HepG2 (cell line): Measurements from ENCODE around the gene ATP2A3. TPM values are rescaled to one million over a fixed set of nuclear protein-coding genes. Genes with fewer than 3 reads are reported as not detected.

Experiments
- BRCA1 ChIP-seq: sonication (generic); formaldehyde crosslinking; IDR thresholded peaks from 2 replicates; pipeline ENCODE4 v1.4.0; 2020; ENCODE audit warnings: missing genetic modification reagents
- CBX1 ChIP-seq: IDR thresholded peaks from one replicate; pipeline ENCODE4 v1.6.1; 2016; ENCODE audit warnings: antibody characterized with exemption, low read depth
- ETV5 ChIP-seq: IDR thresholded peaks from 2 replicates; pipeline ENCODE4 v1.6.1; 2018; ENCODE audit warnings: missing biosample characterization, missing genetic modification reagents, inconsistent platforms, borderline replicate concordance
- HNRNPH1 ChIP-seq: fragments of 200-400 bp; formaldehyde crosslinking; optimal IDR thresholded peaks from 2 replicates; pipeline ENCODE3; 2017; ENCODE audit warnings: mild to moderate bottlenecking, low read depth, low read length
- KDM1A ChIP-seq: IDR thresholded peaks from 2 replicates; pipeline ENCODE4 v1.6.1; 2016; ENCODE audit warnings: missing compliant biosample characterization
- KDM3A ChIP-seq: IDR thresholded peaks from 2 replicates; pipeline ENCODE4 v1.6.1; 2018; ENCODE audit warnings: low read depth, missing compliant biosample characterization
- POGZ ChIP-seq: sonication (generic); formaldehyde crosslinking; IDR thresholded peaks from 2 replicates; pipeline ENCODE4 v1.4.0; 2020; ENCODE audit warnings: mild to moderate bottlenecking, missing genetic modification reagents
- RAD51 ChIP-seq: fragments of 450-650 bp; IDR thresholded peaks from 2 replicates; pipeline ENCODE4 v1.6.1; 2016; ENCODE audit warnings: borderline replicate concordance
- RARA ChIP-seq: IDR thresholded peaks from 2 replicates; pipeline ENCODE4 v1.6.1; 2016; ENCODE audit warnings: missing genetic modification reagents, missing compliant biosample characterization
- RFX1 ChIP-seq: fragments of 450-650 bp; IDR thresholded peaks from 2 replicates; pipeline ENCODE4 v1.6.1; 2017
- RFX3 ChIP-seq: IDR thresholded peaks from 2 replicates; pipeline ENCODE4 v1.6.1; 2016; ENCODE audit warnings: missing biosample characterization, missing genetic modification reagents
- SOX5 ChIP-seq: IDR thresholded peaks from 2 replicates; pipeline ENCODE4 v1.6.1; 2016; ENCODE audit warnings: borderline replicate concordance
- SPEN ChIP-seq: sonication (generic); formaldehyde crosslinking; IDR thresholded peaks from 2 replicates; pipeline ENCODE4 v1.5.1; 2020; ENCODE audit warnings: low read depth, mild to moderate bottlenecking, missing genetic modification reagents
- ZFP36L1 ChIP-seq: sonication (generic); formaldehyde crosslinking; IDR thresholded peaks from 2 replicates; pipeline ENCODE4 v1.8.0; 2022; ENCODE audit warnings: mild to moderate bottlenecking, missing genetic modification reagents, moderate library complexity
- ZFP62 ChIP-seq: sonication (generic); formaldehyde crosslinking; IDR thresholded peaks from 2 replicates; pipeline ENCODE4 v1.4.0; 2020; ENCODE audit warnings: missing genetic modification reagents
- ZFX ChIP-seq: sonication (generic); formaldehyde crosslinking; IDR thresholded peaks from 2 replicates; pipeline ENCODE4 v1.4.0; 2020; ENCODE audit warnings: mild to moderate bottlenecking, low read depth, missing genetic modification reagents, moderate library complexity
- ZNF549 ChIP-seq: sonication (generic); formaldehyde crosslinking; IDR thresholded peaks from 2 replicates; pipeline ENCODE4 v1.5.0; 2020; ENCODE audit warnings: missing genetic modification reagents
- ZNF629 ChIP-seq: sonication (generic); formaldehyde crosslinking; conservative IDR thresholded peaks from 2 replicates; pipeline ENCODE4 v1.5.0; 2020; ENCODE audit warnings: missing genetic modification reagents
- ZNF782 ChIP-seq: sonication (generic); formaldehyde crosslinking; IDR thresholded peaks from 2 replicates; pipeline ENCODE4 v1.4.0; 2020; ENCODE audit warnings: missing genetic modification reagents, mild to moderate bottlenecking, borderline replicate concordance
- ZSCAN21 ChIP-seq: sonication (generic); formaldehyde crosslinking; IDR thresholded peaks from 2 replicates; pipeline ENCODE4 v1.8.0; 2022; ENCODE audit warnings: mild to moderate bottlenecking, missing genetic modification reagents, moderate library complexity, borderline replicate concordance
- polyA plus RNA-seq, 8 experiments: library from polyadenylated mRNA; depleted of rRNA in 3 of 8; stranded (reverse) in 7 of 8; unstranded in 1 of 8; fragments of >200 nt; fragmentation: Illumina TruSeq in 4 of 8; extraction: Trizol in 4 of 8; gene quantifications; 2 replicates each; pipeline versions ENCODE4 v1.2.1 to v1.2.3, GENCODE V29; 2011 to 2016; ENCODE audit warnings: low read depth in 4 of 8, missing spikeins in 1 of 8, mixed read lengths in 1 of 8; ENCODE audit not compliant: insufficient read depth in 1 of 8
- total RNA-seq, 5 experiments: library from RNA; depleted of rRNA; stranded (reverse); fragments of >200 nt; fragmentation: Illumina TruSeq; extraction: Trizol; gene quantifications; 2 replicates each; pipeline ENCODE4 v1.2.3, GENCODE V29; 2016; ENCODE audit warnings: low read depth in 1 of 5
- TF ChIP-seq, protein P1 (sequence below): sonication (generic); formaldehyde crosslinking; IDR thresholded peaks from 2 replicates; pipeline ENCODE4 v1.4.0; 2020; ENCODE audit warnings: low read depth, mild to moderate bottlenecking, missing genetic modification reagents
- TF ChIP-seq, protein P2 (sequence below): sonication (generic); formaldehyde crosslinking; IDR thresholded peaks from 2 replicates; pipeline ENCODE4 v1.5.0; 2020; ENCODE audit warnings: mild to moderate bottlenecking, missing genetic modification reagents
- TF ChIP-seq, protein P3 (sequence below): fragments of 450-650 bp; IDR thresholded peaks from 2 replicates; pipeline ENCODE4 v1.6.1; 2017
- TF ChIP-seq, protein P4 (sequence below): sonication (generic); formaldehyde crosslinking; IDR thresholded peaks from 2 replicates; pipeline ENCODE4 v1.5.0; 2020; ENCODE audit warnings: missing genetic modification reagents

Gene ATP2A3
- total and polyA plus RNA-seq, 2 of the 13 experiments (the other 11 are each of a cell fraction or from before 2014, with no cell fraction given), result 0.07 TPM; not detected in 1

DNA sequence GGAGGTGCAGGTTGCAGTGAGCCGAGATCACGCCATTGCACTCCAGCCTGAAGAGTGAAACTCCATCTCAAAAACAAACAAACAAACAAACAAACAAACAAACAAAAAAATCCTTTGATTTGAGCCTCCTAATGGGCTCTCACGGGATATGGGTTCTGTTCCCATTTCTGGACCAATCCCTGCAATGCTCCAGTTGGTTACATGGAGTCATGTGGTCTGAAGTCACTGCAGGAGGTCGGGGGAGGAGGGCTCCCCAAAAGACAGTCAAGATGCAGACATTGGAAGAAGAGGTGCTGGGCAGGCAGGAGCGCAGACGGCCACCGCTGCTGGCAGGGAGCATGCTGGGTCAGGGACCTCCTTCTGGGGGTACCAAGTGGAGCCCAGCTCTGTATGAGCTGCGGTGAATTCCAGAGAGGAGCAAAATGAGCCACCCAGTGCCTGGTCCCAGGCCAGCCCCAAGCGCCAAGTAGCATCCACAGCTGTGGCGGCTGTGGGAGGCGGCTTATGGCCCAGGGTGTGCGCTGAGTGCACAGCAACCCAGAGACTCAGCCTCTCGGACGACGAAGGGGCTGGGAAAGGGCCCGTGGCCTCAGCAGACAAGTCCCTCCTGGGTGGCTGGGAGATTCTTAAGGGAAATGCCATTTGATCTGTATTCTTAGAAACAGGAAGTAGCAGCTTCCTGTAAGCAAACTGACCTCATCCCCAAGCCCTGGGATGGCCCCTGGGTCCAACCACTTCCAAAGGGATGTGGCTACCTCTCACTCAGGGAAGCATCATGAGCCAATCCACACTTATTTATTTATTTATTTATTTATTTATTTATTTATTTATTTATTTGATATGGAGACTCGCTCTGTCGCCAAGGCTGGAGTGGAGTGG lies 19.6 kb upstream of the ATP2A3 start (continued):
- TF ChIP-seq, protein P1, sequence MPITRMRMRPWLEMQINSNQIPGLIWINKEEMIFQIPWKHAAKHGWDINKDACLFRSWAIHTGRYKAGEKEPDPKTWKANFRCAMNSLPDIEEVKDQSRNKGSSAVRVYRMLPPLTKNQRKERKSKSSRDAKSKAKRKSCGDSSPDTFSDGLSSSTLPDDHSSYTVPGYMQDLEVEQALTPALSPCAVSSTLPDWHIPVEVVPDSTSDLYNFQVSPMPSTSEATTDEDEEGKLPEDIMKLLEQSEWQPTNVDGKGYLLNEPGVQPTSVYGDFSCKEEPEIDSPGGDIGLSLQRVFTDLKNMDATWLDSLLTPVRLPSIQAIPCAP (CRISPR knock-in tag), result no peak
- no peak for TF ChIP-seq ZNF629 (CRISPR knock-in tag)
- no peak for TF ChIP-seq ZSCAN21 (CRISPR knock-in tag)
- no peak for TF ChIP-seq ZNF549
- TF ChIP-seq, protein P2, sequence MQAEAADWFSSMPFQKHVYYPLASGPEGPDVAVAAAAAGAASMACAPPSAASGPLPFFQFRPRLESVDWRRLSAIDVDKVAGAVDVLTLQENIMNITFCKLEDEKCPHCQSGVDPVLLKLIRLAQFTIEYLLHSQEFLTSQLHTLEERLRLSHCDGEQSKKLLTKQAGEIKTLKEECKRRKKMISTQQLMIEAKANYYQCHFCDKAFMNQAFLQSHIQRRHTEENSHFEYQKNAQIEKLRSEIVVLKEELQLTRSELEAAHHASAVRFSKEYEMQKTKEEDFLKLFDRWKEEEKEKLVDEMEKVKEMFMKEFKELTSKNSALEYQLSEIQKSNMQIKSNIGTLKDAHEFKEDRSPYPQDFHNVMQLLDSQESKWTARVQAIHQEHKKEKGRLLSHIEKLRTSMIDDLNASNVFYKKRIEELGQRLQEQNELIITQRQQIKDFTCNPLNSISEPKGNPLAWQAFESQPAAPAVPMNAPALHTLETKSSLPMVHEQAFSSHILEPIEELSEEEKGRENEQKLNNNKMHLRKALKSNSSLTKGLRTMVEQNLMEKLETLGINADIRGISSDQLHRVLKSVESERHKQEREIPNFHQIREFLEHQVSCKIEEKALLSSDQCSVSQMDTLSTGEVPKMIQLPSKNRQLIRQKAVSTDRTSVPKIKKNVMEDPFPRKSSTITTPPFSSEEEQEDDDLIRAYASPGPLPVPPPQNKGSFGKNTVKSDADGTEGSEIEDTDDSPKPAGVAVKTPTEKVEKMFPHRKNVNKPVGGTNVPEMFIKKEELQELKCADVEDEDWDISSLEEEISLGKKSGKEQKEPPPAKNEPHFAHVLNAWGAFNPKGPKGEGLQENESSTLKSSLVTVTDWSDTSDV (CRISPR knock-in tag), result no peak
- TF ChIP-seq, protein P3, sequence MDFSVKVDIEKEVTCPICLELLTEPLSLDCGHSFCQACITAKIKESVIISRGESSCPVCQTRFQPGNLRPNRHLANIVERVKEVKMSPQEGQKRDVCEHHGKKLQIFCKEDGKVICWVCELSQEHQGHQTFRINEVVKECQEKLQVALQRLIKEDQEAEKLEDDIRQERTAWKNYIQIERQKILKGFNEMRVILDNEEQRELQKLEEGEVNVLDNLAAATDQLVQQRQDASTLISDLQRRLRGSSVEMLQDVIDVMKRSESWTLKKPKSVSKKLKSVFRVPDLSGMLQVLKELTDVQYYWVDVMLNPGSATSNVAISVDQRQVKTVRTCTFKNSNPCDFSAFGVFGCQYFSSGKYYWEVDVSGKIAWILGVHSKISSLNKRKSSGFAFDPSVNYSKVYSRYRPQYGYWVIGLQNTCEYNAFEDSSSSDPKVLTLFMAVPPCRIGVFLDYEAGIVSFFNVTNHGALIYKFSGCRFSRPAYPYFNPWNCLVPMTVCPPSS, result no peak
- TF ChIP-seq CBX1, result no peak
- TF ChIP-seq ZFP36L1, result no peak
- no peak for TF ChIP-seq BRCA1 (CRISPR knock-in tag)
- TF ChIP-seq KDM1A, result no peak
- no peak for TF ChIP-seq RAD51
- peak; percentile 52; the same call in 1 of the 2 replicates for TF ChIP-seq ETV5 (CRISPR knock-in tag)
- no peak for TF ChIP-seq SPEN (CRISPR knock-in tag)
- TF ChIP-seq RFX3 (CRISPR knock-in tag), result no peak
- TF ChIP-seq POGZ (CRISPR knock-in tag), result no peak
- no peak for TF ChIP-seq ZFX (CRISPR knock-in tag)
- no peak for TF ChIP-seq ZFP62 (CRISPR knock-in tag)
- TF ChIP-seq RARA, result peak; percentile 16; the same call in 1 of the 2 replicates
- TF ChIP-seq KDM3A (CRISPR knock-in tag), result no peak
- no peak for TF ChIP-seq RFX1
- TF ChIP-seq SOX5, result no peak
- TF ChIP-seq HNRNPH1, result no peak
- TF ChIP-seq ZNF782, result no peak
- TF ChIP-seq, protein P4, sequence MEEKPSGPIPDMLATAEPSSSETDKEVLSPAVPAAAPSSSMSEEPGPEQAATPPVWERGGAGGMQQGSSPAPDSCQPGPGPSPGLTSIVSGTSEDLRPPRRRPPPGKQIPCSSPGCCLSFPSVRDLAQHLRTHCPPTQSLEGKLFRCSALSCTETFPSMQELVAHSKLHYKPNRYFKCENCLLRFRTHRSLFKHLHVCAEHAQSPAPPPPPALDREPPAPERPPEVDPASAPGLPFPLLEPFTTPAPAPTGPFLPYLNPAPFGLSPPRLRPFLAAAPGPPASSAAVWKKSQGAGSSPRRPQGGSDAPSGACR, result no peak
